H9 (cell line): ENCODE data around the gene GRAP2. TPM values are rescaled to one million over a fixed set of nuclear protein-coding genes. Genes with fewer than 3 reads are reported as not detected.

ENCODE experiments used
- DNase-seq: peaks from one replicate; pipeline ENCODE4 v3.0.0-alpha.2; 2017
- H2AFZ ChIP-seq: one replicate; pipeline ENCODE4 v1.6.1; 2013; ENCODE audit warnings: mild to moderate bottlenecking, low read length, control low read depth, moderate library complexity
- H2AK5ac ChIP-seq: 2 replicates; pipeline ENCODE4 v1.6.1; 2013; ENCODE audit warnings: low read length, control low read depth, mixed read lengths; ENCODE audit not compliant: insufficient read length
- H2BK120ac ChIP-seq: one replicate; pipeline ENCODE4 v1.6.1; 2013; ENCODE audit warnings: low read depth, mild to moderate bottlenecking, low read length, control low read depth, inconsistent platforms; ENCODE audit not compliant: poor library complexity, severe bottlenecking
- H2BK12ac ChIP-seq: 2 replicates; pipeline ENCODE4 v1.6.1; 2013; ENCODE audit warnings: low read length, control low read depth, mixed read lengths, low read depth; ENCODE audit not compliant: insufficient read length
- H2BK15ac ChIP-seq: 2 replicates; pipeline ENCODE4 v1.6.1; 2013; ENCODE audit warnings: low read depth, low read length, control low read depth
- H2BK20ac ChIP-seq: one replicate; pipeline ENCODE4 v1.6.1; 2013; ENCODE audit warnings: low read depth, mild to moderate bottlenecking, low read length, control low read depth, inconsistent platforms; ENCODE audit not compliant: poor library complexity, severe bottlenecking
- H2BK5ac ChIP-seq: 2 replicates; pipeline ENCODE4 v1.6.1; 2013; ENCODE audit warnings: low read length, control low read depth, mixed read lengths; ENCODE audit not compliant: insufficient read length
- H3K14ac ChIP-seq: 2 replicates; pipeline ENCODE4 v1.6.1; 2013; ENCODE audit warnings: low read length, control low read depth; ENCODE audit not compliant: insufficient read depth
- H3K18ac ChIP-seq: 2 replicates; pipeline ENCODE4 v1.6.1; 2013; ENCODE audit warnings: low read depth, mild to moderate bottlenecking, mixed read lengths, low read length, control low read depth; ENCODE audit not compliant: insufficient read length
- H3K23ac ChIP-seq: 2 replicates; pipeline ENCODE4 v1.6.1; 2013; ENCODE audit warnings: low read length, control low read depth, mixed read lengths, low read depth; ENCODE audit not compliant: insufficient read length
- H3K23me2 ChIP-seq: 2 replicates; pipeline ENCODE4 v1.6.1; 2013; ENCODE audit warnings: low read depth, mild to moderate bottlenecking, mixed read lengths, low read length, control low read depth; ENCODE audit not compliant: insufficient read length, poor library complexity, severe bottlenecking
- H3K27ac ChIP-seq: 2 replicates; pipeline ENCODE4 v1.5.1; 2013; ENCODE audit warnings: low read length, control low read depth, mixed read lengths, low read depth; ENCODE audit not compliant: insufficient read length
- H3K27me3 ChIP-seq: 2 replicates; pipeline ENCODE4 v1.6.1; 2013; ENCODE audit warnings: low read length, control low read depth, inconsistent platforms; ENCODE audit not compliant: insufficient read depth
- H3K4ac ChIP-seq: 2 replicates; pipeline ENCODE4 v1.6.1; 2013; ENCODE audit warnings: low read depth, mild to moderate bottlenecking, control low read depth, inconsistent platforms, low read length, moderate library complexity
- H3K4me1 ChIP-seq: 2 replicates; pipeline ENCODE4 v1.6.1; 2013; ENCODE audit warnings: low read length, control low read depth, inconsistent platforms; ENCODE audit not compliant: insufficient read depth
- H3K4me2 ChIP-seq: 2 replicates; pipeline ENCODE4 v1.6.1; 2013; ENCODE audit warnings: low read length, control low read depth, mixed read lengths; ENCODE audit not compliant: insufficient read length, insufficient read depth
- H3K56ac ChIP-seq: 2 replicates; pipeline ENCODE4 v1.6.1; 2013; ENCODE audit warnings: low read depth, mild to moderate bottlenecking, mixed read lengths, low read length, control low read depth; ENCODE audit not compliant: insufficient read length
- H3K79me1 ChIP-seq: 2 replicates; pipeline ENCODE4 v1.6.1; 2013; ENCODE audit warnings: low read depth, mild to moderate bottlenecking, moderate library complexity, low read length, control low read depth, inconsistent platforms; ENCODE audit not compliant: insufficient read depth, poor library complexity, severe bottlenecking
- H3K79me2 ChIP-seq: 2 replicates; pipeline ENCODE4 v1.6.1; 2013; ENCODE audit warnings: low read length, control low read depth, inconsistent platforms; ENCODE audit not compliant: insufficient read depth
- H3K9ac ChIP-seq: 2 replicates; pipeline ENCODE4 v1.6.1; 2013; ENCODE audit warnings: low read length, control low read depth, mixed read lengths; ENCODE audit not compliant: insufficient read length; ENCODE audit errors: extremely low read depth
- H3K9me3 ChIP-seq: one replicate; pipeline ENCODE4 v1.6.1; 2013; ENCODE audit warnings: low read depth, low read length, inconsistent platforms; ENCODE audit not compliant: control insufficient read depth
- H3T11ph ChIP-seq: one replicate; pipeline ENCODE4 v1.6.1; 2013; ENCODE audit warnings: mild to moderate bottlenecking, low read length, control low read depth, inconsistent platforms
- H4K20me1 ChIP-seq: one replicate; pipeline ENCODE4 v1.6.1; 2013; ENCODE audit not compliant: control insufficient read depth, insufficient read length, insufficient read depth
- H4K5ac ChIP-seq: 2 replicates; pipeline ENCODE4 v1.6.1; 2013; ENCODE audit warnings: low read depth, mild to moderate bottlenecking, mixed read lengths, low read length, control low read depth; ENCODE audit not compliant: insufficient read length
- H4K8ac ChIP-seq: replicated peaks from 2 replicates; pipeline ENCODE4 v1.6.1; 2013; ENCODE audit warnings: low read length, control low read depth, mixed read lengths, low read depth; ENCODE audit not compliant: insufficient read length
- H4K91ac ChIP-seq: 2 replicates; pipeline ENCODE4 v1.6.1; 2013; ENCODE audit warnings: low read depth, mild to moderate bottlenecking, moderate library complexity, mixed read lengths, low read length, control low read depth; ENCODE audit not compliant: insufficient read length
- H3K27ac Mint-ChIP-seq, 3 experiments: 2 replicates in 2 of 3; 3 replicates in 1 of 3; pipeline ENCODE4 v1.8.0; 2020 to 2021; ENCODE audit warnings: mixed read lengths in 3 of 3, mild to moderate bottlenecking in 1 of 3, moderate library complexity in 1 of 3
- H3K27me3 Mint-ChIP-seq: 2 replicates; pipeline ENCODE4 v1.8.0; 2021; ENCODE audit warnings: low read depth, mild to moderate bottlenecking, moderate library complexity, mixed read lengths
- H3K36me3 Mint-ChIP-seq, 3 experiments: 2 replicates in 2 of 3; 3 replicates in 1 of 3; pipeline ENCODE4 v1.8.0; 2020 to 2021; ENCODE audit warnings: low read depth in 3 of 3, mixed read lengths in 3 of 3; ENCODE audit not compliant: insufficient read depth in 1 of 3
- H3K4me1 Mint-ChIP-seq, 2 experiments: 2 replicates each; pipeline ENCODE4 v1.8.0; 2020; ENCODE audit warnings: mixed read lengths in 2 of 2
- H3K4me3 Mint-ChIP-seq, 2 experiments: 2 replicates in 1 of 2; 3 replicates in 1 of 2; pipeline ENCODE4 v1.8.0; 2020 to 2021; ENCODE audit warnings: mild to moderate bottlenecking in 2 of 2, mixed read lengths in 2 of 2, moderate library complexity in 1 of 2
- H3K9me3 Mint-ChIP-seq, 2 experiments: 2 replicates in 1 of 2; 3 replicates in 1 of 2; pipeline ENCODE4 v1.8.0; 2020; ENCODE audit warnings: mild to moderate bottlenecking in 2 of 2, mixed read lengths in 2 of 2, moderate library complexity in 1 of 2
- WGBS: extraction: QIAGEN DNeasy Blood & Tissue Kit; methylation state at CpG from one replicate; pipeline ENCODE4 v1.1.7; 2013; ENCODE audit warnings: missing lambda C conversion rate, low lambda C conversion rate, mixed read lengths; ENCODE audit not compliant: insufficient read length; ENCODE audit errors: extremely low coverage; 5-methylcytosine and 5-hydroxymethylcytosine counted together
- total RNA-seq: library from RNA; stranded (reverse); gene quantifications from 2 replicates; pipeline ENCODE4 v1.2.1, GENCODE V29; 2021
- TF ChIP-seq, protein P1 (sequence below): fragments of 200-600 bp; sonication (generic); conservative IDR thresholded peaks from 3 replicates; pipeline ENCODE4 v1.8.0; 2021; ENCODE audit warnings: antibody characterized with exemption, mild to moderate bottlenecking

Gene GRAP2
- total RNA-seq, 1 experiment from 2014 or later = not detected

GRCh38 chr22:40018051-40018450, 117.2 kb downstream of the GRAP2 start:
- Histone ChIP-seq H3K23me2 (no peaks in the 10 kb centered on the region), H4K5ac (no peak overlapping the region), H2AFZ (no peak overlapping the region), H2BK5ac (no peak overlapping the region), H2BK15ac (no peak overlapping the region), H3K79me1 (no peaks in the 10 kb centered on the region), H3K4me2 (no peak overlapping the region), H4K91ac (no peak overlapping the region), H2BK120ac (no peak overlapping the region), H3K4me1 (no peaks in the 10 kb centered on the region), H4K20me1 (no peaks in the 10 kb centered on the region), H4K8ac (no peak overlapping the region), H3K14ac (no peak overlapping the region), H2BK20ac (no peak overlapping the region), H3K27me3 (no peaks in the 10 kb centered on the region), H2BK12ac (no peak overlapping the region), H3K79me2 (no peaks in the 10 kb centered on the region), H3K18ac (no peak overlapping the region), H3K4ac (no peak overlapping the region), H3K9ac (no peak overlapping the region), H2AK5ac (no peak overlapping the region), H3T11ph (no peak overlapping the region), H3K27ac (no peak overlapping the region), H3K56ac (no peak overlapping the region), H3K23ac (no peak overlapping the region), H3K9me3 (no peaks in the 10 kb centered on the region)
- H3K36me3 Mint-ChIP-seq = peaks cover 23 to 30% (median 23%) of the 10 kb centered on the region in 3 experiments
- H3K4me3 Mint-ChIP-seq = no peak overlapping the region
- H3K27me3 Mint-ChIP-seq = no peaks in the 10 kb centered on the region
- WGBS = no CpG with 5 or more reads among the region's 6 CpGs
- no peaks in the 10 kb centered on the region; a peak in 1 of 5 replicates for H3K9me3 Mint-ChIP-seq
- H3K4me1 Mint-ChIP-seq = no peaks in the 10 kb centered on the region
- DNase-seq = no peak
- H3K27ac Mint-ChIP-seq = no peak overlapping the region
- TF ChIP-seq, protein P1, sequence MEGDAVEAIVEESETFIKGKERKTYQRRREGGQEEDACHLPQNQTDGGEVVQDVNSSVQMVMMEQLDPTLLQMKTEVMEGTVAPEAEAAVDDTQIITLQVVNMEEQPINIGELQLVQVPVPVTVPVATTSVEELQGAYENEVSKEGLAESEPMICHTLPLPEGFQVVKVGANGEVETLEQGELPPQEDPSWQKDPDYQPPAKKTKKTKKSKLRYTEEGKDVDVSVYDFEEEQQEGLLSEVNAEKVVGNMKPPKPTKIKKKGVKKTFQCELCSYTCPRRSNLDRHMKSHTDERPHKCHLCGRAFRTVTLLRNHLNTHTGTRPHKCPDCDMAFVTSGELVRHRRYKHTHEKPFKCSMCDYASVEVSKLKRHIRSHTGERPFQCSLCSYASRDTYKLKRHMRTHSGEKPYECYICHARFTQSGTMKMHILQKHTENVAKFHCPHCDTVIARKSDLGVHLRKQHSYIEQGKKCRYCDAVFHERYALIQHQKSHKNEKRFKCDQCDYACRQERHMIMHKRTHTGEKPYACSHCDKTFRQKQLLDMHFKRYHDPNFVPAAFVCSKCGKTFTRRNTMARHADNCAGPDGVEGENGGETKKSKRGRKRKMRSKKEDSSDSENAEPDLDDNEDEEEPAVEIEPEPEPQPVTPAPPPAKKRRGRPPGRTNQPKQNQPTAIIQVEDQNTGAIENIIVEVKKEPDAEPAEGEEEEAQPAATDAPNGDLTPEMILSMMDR = no peak
